DMS79 (cell line): ENCODE data around the gene TDRD10.
"Not testable (repeated sequence)": the region's sequence is repeated elsewhere in the genome, so short reads cannot be mapped to it uniquely, and the experiment has no call there.

Source experiments
- DNase-seq: peaks from one replicate; lab custom pipeline; 2025; lab: John Stamatoyannopoulos, UW

TDRD10 gene

GRCh38 chr1:154479764-154480421, 22.1 kb upstream of the TDRD10 start:
- peak; percentile 44 for DNase-seq

- DNase-seq: no peak
Measured at GRCh38 chr1:154481053-154481452, 21.0 kb upstream of the TDRD10 start.

- peak; percentile 37 for DNase-seq
Measured at GRCh38 chr1:154483941-154484803, 17.8 kb upstream of the TDRD10 start.

GRCh38 chr1:154485106-154485505, 16.9 kb upstream of the TDRD10 start:
- DNase-seq: no peak

GRCh38 chr1:154485910-154486496, 16.0 kb upstream of the TDRD10 start:
- DNase-seq: no peak

- not testable (repeated sequence) for DNase-seq
Measured at GRCh38 chr1:154486756-154487155, 15.3 kb upstream of the TDRD10 start.

GRCh38 chr1:154488922-154489321, 13.1 kb upstream of the TDRD10 start:
- no peak for DNase-seq

- no peak for DNase-seq
Measured at GRCh38 chr1:154489695-154490274, 12.2 kb upstream of the TDRD10 start.

GRCh38 chr1:154490317-154490716, 11.7 kb upstream of the TDRD10 start:
- no peak for DNase-seq

GRCh38 chr1:154492115-154492514, 9.9 kb upstream of the TDRD10 start:
- no peak for DNase-seq

- no peak for DNase-seq
Measured at GRCh38 chr1:154493276-154493675, 8.7 kb upstream of the TDRD10 start.

- DNase-seq: no peak
Measured at GRCh38 chr1:154495496-154496273, 6.3 kb upstream of the TDRD10 start.

GRCh38 chr1:154496383-154496782, 5.6 kb upstream of the TDRD10 start:
- DNase-seq: no peak

GRCh38 chr1:154497026-154497806, 4.8 kb upstream of the TDRD10 start:
- DNase-seq: no peak

- no peak for DNase-seq
Measured at GRCh38 chr1:154499446-154499845, 2.6 kb upstream of the TDRD10 start.

GRCh38 chr1:154500533-154500932, 1.5 kb upstream of the TDRD10 start:
- no peak for DNase-seq

- no peak for DNase-seq
Measured at GRCh38 chr1:154501423-154502065, 475 bp upstream of the TDRD10 start.

GRCh38 chr1:154502744-154503115, 711 bp downstream of the TDRD10 start:
- DNase-seq: no peak

- DNase-seq: no peak
Measured at GRCh38 chr1:154503898-154504297, 1.9 kb downstream of the TDRD10 start.

GRCh38 chr1:154512760-154513159, 10.7 kb downstream of the TDRD10 start:
- no peak for DNase-seq
